ENCODE data around the gene WDR36.
"Not testable (repeated sequence)": the region's sequence is repeated elsewhere in the genome, so short reads cannot be mapped to it uniquely, and the experiment has no call there.

WDR36 gene

DNA sequence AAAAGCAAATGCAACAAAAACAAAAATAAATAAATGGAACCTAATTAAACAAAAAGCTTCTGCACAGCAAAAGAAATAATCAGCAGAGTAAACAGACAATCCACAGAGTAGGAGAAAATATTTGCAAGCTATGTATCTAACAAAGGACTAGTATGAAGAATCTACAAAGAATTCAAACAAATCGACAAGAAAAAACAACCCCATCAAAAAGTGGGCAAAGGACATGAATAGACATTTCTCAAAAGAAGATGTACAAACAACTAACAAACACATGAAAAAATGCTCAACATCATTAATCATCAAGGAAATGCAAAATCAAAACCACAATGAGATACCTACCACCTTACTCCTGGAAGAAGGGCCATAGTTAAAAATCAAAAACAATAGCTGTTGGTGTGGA, 49.3 kb downstream of the WDR36 start:
- DNase-seq = not testable (repeated sequence)

DNA sequence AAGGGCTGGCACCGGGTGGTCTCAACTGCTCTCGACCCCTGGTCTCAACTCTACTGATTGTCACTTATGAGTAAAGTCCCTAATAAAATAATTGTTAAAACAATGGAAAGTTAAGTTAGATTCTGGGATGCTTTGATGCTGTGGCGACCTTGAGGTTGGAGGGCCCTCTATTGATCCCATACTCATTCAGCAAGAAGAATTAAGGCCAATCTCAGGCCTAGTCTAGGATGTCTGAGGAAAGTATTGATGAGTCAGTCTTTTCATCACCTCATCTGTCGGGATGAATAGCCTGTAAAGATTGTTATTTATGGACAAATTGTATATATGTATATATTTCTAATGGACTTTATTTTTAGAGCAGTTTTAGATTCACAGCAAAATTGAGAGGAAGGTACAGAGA, 50.8 kb downstream of the WDR36 start:
- DNase-seq = no peak

DNA sequence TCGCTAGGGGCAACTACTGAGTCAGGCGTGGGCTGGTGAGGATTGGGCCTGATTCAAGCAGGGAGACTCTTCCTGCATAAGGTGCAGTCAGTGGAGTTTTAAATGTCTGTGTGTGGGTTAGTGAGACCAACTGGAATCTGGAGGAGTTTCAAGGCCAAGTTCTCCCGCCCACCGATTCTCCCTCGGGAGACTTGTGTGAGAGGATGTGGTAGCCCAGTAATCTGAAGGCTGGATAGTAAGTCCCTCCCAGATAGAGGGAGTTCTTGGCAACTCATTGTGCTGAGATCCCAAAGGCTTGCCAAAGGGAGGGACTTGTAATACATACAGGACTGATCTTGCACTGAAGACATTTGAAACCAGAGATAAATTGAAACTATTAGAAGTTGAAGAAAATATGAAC, 51.8 kb downstream of the WDR36 start:
- DNase-seq = no peak

DNA sequence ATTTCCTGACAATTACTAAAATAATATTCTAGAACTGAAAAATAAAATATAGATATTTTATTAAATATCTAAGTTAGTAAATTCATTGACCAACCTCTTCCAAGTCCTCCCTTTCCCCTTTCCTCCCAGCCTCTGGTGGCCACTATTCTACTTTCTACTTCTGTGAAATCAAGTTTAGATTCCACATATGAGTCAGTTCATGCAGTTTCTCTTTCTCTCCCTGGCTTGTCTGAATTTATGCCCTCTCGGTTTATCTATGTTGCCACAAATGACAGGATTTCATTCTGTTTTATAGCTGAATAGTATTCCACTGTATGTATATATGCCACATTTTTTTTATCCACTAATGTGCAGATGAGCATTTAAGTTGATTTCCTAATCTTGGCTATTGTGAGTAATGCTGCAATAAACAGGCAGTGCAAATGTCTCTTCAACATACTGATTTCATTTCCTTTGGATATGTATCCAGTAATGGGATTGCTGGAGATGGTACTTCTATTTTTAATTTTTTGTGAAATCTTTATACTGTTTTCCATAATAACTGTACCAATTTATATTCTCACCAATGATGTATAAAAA, 52.3 kb downstream of the WDR36 start:
- no peak for DNase-seq

DNA sequence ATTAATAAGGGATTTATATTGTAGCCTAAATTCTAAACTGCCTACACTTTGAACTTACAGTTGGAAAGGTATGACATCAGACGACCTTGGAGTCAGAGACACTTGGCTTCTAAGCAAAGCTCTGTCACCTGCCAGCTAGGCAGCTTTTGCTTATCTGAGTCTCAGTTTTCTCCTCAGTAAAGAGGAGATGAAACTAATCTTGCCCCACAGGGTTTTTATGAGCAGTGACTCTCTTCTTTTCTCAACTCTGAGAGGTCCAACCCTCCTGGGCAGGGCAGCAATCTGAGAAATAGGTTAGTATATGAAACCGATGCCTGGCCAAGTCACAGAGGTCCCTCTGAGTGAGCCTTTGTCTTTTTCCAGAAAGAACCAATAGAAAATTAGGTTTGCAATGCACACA, 53.9 kb downstream of the WDR36 start:
- no peak for DNase-seq

DNA sequence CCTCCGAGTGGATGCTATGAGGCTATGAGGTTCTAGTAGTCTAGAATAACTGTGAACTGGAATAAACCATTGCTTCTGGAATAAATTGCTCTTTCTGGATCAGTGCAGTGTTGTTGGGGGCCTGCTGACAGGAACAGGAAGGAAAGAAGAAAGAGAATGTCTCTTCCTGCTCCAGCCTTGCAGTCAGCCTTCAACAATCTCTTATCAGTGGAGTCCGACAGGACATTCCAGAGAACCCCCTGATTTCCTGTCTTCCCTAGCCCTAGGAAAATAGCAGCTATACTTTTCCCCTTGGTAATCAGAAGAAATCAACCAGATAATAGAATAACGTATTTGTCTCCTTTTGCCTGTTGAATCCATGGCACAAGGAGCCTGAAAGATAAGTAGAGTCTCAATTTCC, 55.4 kb downstream of the WDR36 start:
- DNase-seq = no peak

DNA sequence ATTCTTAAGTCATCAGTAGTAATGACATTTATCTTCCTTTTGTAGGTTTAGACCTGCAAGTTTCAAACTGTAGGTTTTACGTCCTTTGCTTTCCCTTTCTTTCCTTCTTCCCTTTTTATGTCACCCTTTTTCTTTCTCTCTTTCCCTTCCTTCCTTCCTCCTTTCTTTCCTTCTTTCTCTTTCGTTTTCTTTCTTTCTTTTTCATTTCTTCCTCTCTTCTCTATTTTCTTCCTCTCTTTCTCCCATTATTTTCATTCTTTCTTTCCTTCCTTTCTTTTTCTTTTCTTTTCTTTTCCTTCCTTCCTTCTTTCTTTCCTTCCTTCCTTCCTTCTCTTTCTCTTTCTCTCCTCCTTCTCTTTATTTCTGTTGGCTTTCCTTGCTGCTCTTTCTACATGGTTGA, 59.9 kb downstream of the WDR36 start:
- no peak for DNase-seq

DNA sequence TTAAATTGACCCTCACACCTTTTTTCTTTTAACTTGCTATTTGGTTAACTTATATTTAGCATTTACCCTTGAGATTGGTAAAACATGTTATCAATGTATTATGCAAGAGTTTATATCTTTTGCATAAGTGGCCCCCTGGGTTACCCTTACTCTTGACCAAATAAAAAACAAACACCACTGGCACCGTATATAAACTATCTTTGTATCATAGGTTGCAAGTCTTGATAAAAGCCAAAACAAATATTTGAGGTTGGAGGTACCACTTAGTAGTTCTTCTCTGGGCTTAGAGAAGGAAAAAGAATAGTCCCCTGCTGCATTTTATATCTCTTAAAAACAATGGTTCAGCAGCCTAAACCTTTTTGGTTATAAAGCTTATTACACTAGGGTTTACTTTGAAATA, 61.3 kb downstream of the WDR36 start:
- DNase-seq = no peak

DNA sequence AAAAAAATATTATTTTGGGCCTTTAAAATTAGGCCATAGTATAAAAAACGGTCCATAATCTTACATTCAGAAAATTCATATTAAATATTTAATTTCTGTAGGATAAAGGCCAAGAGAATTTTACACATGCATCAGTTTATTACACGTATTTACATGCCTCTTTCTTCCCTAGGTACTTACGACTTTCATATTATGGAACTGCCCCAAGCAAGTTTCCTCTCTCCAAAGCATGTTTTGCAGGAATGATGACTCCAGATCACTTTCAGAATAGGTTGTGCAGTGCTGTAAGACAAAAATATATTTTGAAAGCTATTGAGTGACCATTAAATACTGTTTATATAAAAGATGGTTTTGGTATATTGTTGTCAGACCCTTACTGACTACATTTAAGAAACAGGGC, 61.8 kb downstream of the WDR36 start:
- DNase-seq = no peak

DNA sequence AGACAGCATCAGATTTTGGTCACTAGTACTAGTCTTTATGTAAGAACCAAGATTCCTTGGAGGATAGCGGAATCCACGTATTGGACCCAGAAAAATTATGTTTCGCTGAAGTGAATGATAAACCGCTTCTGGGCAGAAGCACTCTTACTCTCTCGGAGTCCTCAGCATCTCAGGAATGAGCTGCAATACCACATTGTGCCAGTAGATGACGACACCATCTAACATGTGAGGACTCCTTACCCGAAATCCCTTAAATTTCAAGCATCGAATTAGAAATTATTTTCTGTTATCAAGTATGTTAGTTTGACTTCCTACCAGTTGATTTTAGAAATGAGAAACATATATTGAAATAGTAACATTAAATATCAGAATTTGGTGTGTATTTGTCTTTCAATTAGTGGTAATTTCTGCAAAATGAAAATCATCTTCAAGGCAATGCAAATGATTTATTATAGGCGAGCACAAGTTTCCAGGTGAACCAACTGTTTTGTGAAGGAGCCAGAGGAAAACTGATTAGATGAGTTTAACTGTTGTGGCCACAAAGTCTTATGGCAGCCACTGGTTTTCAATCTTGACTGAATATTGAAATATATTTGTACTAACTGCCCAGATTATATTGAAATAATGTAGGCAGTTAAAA, 66.1 kb downstream of the WDR36 start:
- DNase-seq = no peak

DNA sequence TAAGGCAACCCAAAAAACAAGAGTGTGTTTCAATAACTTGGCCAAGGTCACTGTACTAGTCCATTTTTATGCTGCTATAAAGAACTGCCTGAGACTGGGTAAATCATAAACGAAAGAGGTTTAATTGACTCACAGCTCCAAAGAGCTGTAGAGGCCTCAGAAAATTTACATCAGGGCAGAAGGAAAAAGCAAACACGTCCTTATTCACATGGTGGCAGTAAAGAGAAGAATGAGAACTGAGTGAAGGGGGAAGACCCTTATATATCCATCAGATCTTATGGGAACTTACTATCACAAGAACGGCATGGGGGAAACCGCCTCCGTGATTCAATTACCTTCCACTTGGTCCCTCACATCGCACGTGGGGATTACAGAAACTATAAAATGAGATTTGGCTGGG, 67.7 kb downstream of the WDR36 start:
- no peak for DNase-seq

DNA sequence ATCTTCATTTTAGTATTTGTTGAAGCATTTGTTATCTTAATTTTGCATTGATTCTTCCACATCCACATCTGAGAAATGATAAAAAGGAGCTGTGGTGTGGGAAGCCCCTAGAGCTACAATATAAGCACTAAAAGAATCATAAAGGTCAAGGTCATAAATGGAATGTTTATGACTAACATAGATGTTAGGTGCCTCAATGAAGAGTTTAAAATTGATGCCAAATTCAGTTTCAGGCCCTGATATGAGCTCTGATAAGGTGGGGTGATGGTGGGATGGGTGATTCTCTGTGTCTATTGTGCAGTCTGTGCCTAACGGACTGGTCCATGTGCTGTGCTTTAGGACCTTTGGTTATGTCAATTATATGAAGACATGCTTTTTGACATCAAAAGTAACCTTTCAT, 70.9 kb downstream of the WDR36 start:
- no peak for DNase-seq

DNA sequence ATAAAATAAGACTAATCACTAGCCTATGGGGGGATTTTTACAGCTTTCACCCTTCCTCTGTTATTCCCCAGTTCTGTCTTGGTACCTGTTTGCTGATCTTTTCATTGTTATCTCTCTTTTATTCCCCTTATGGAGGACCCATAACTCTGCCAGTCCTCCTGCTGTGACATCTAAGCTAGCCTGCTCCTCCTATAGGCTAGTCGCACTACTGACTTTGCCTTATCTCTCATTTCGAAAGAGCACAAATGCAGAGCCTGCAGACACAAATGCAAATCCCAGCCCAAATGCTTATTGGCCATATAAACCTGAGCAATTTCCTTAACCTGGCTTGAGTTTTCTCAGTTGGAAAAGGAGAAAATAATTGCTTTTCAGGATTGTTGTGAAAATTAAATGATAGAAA, 72.9 kb downstream of the WDR36 start:
- DNase-seq = no peak

DNA sequence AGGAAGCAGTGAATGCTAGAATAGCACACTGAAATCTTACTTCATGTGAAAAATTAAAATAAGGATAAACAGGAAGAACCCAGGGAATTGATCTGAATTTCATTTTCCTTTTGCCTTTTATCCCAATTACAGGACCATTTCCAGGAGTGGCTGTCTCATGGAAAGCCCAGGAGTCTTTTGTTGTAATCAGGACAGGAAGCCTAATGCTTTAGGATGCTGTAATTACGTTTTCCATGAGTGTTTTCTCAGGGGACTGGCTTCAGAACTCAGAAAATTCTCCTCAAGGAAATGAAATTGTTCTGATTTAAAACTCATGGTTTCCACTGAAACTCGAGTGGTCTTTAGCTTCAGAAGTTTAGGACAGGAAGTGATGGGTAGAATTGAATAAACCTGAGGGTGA, 75.4 kb downstream of the WDR36 start:
- DNase-seq = no peak

DNA sequence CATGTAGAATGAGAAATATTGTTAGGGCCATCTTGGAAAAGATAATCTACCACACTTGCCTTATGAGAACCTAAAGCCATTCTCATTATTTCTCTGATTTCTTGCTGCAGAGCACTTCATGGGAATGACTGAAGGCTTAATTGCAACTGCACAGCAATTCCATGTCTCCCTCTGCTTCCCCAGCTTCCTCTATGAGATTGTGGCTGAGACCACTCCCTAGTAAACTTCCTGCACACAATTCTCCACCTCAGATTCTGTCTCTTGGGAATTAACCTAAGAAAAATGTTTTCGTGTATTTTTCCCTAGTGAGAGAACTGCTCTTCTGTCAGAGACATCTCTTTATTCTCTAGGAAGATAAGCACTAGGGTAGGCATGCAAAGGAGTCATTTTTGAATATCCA, 76.5 kb downstream of the WDR36 start:
- DNase-seq = no peak

DNA sequence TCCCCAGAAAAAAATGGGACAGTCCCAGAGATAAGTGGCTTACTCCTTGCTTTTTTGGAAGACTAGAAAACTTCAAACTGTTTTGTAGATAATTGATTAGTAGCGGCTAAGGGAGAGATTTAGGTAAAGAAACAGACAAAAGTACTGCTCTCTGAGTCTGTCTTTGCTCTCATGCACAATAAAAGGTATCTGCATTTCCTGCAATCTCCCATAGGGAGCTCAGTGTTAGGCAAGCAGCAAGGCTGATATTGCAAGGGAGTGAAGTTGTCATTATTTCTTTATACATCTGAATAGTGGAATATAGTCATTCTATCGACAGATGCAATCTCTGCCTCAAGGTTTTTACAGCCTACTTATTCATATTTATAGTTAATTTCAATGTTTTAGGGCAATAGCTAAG, 77.1 kb downstream of the WDR36 start:
- no peak for DNase-seq

DNA sequence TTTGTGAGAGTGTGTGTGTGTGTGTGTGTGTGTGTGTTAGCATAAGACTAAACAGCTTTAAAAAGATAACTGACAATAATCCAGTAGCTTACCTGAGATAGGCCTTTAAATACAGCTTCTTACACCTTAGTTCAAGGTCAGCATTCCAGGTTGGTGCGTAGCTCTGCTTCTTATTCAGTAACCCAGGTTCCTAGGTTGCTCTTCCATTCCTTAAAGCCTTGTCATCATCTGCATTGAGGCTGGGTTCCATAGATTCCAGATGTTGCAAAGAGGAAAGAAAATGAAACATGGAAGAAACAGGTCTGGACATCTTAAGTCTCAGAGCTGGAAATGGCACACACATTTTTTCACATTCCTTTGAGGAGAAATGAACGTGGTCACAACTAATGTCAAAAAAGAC, 78.1 kb downstream of the WDR36 start:
- no peak for DNase-seq

DNA sequence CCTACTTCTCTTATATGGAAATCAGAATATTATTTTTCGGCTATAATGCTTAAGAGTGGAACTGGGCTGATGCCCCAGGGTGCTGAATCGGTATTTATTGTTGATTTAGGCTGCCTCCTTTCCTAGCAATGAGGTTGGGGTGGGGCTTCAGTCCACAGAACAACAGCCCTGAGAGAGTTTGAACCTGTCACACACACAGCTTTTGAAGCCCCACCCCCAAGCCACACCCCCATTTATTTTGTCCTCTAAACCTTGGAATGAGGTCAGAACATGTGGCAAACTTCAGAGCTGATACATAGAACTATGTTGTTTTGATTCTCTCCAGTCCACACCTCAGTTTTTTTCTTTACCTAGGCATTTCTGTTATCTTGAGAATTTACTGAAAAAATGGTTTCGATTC, 80.4 kb downstream of the WDR36 start:
- no peak for DNase-seq

DNA sequence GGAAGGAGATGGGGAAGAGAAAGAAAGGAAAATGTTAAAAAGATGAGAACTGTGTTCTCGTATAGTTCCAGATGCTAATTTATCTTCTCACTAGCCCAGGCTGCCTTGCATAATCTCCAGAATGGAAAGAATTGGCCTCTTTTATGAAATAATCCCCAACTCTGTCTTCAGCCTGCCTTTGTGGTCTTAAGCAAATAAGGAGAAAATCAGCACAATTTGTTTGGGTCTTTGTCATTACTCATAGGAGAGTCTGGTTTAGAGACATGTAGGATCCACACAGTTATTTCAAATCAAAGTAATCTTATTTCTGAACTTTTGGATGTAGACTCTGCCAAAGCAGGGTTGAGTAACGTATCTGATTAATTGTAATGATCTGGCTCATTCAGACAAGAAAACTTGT, 81.3 kb downstream of the WDR36 start:
- no peak for DNase-seq
